ENCODE data around the gene KCNIP3.
"Not testable (repeated sequence)": the region's sequence is repeated elsewhere in the genome, so short reads cannot be mapped to it uniquely, and the experiment has no call there.

KCNIP3 gene

GRCh38 chr2:95377216-95378123 lies 80.3 kb downstream of the KCNIP3 start:
- Histone ChIP-seq H3K9ac (ENCODE audit: low read length in 2 of 2) (no peak overlapping the region), H3K27me3 (ENCODE audit: control insufficient read depth in 1 of 2, insufficient read depth in 2 of 2, low read length in 2 of 2) (no peaks in the 10 kb centered on the region), H3K4me1 (ENCODE audit: control insufficient read depth, insufficient read depth, low read length) (no peaks in the 10 kb centered on the region), H3K27ac (ENCODE audit: low read length) (no peak overlapping the region), H3K4me3 (ENCODE audit: low read length in 2 of 2) (no peak overlapping the region), H3K9me3 (ENCODE audit: control insufficient read depth in 2 of 2, low read length in 2 of 2) (no peaks in the 10 kb centered on the region), H3K36me3 (ENCODE audit: control insufficient read depth in 2 of 2, insufficient read depth in 2 of 2, low read length in 2 of 2) (peaks cover 4 to 10% of the 10 kb centered on the region in 2 donors)

GRCh38 chr2:95378281-95378680 lies 81.1 kb downstream of the KCNIP3 start:
- H3K9me3 ChIP-seq (ENCODE audit: control insufficient read depth in 2 of 2, low read length in 2 of 2); H3K4me1 ChIP-seq (ENCODE audit: control insufficient read depth, insufficient read depth, low read length); H3K27me3 ChIP-seq (ENCODE audit: control insufficient read depth in 1 of 2, insufficient read depth in 2 of 2, low read length in 2 of 2); H3K4me3 ChIP-seq (ENCODE audit: low read length in 2 of 2); H3K27ac ChIP-seq (ENCODE audit: low read length); H3K9ac ChIP-seq (ENCODE audit: low read length in 2 of 2); H3K36me3 ChIP-seq (ENCODE audit: control insufficient read depth in 2 of 2, insufficient read depth in 2 of 2, low read length in 2 of 2): not testable (repeated sequence)

- Histone ChIP-seq H3K36me3 (ENCODE audit: control insufficient read depth in 2 of 2, insufficient read depth in 2 of 2, low read length in 2 of 2) (peaks cover 4 to 10% of the 10 kb centered on the region in 2 donors), H3K4me3 (ENCODE audit: low read length in 2 of 2) (no peak overlapping the region), H3K27me3 (ENCODE audit: control insufficient read depth in 1 of 2, insufficient read depth in 2 of 2, low read length in 2 of 2) (no peaks in the 10 kb centered on the region), H3K4me1 (ENCODE audit: control insufficient read depth, insufficient read depth, low read length) (no peaks in the 10 kb centered on the region), H3K27ac (ENCODE audit: low read length) (no peak overlapping the region), H3K9ac (ENCODE audit: low read length in 2 of 2) (no peak overlapping the region), H3K9me3 (ENCODE audit: control insufficient read depth in 2 of 2, low read length in 2 of 2) (no peaks in the 10 kb centered on the region)
These were observed 82.3 kb downstream of the KCNIP3 start for GRCh38 chr2:95379371-95379831.

GRCh38 chr2:95380280-95380679 lies 83.1 kb downstream of the KCNIP3 start:
- peaks cover 3% of the 10 kb centered on the region for H3K4me1 ChIP-seq (ENCODE audit: control insufficient read depth, insufficient read depth, low read length)
- H3K9me3 ChIP-seq (ENCODE audit: control insufficient read depth in 2 of 2, low read length in 2 of 2) = no peaks in the 10 kb centered on the region
- H3K4me3 ChIP-seq (ENCODE audit: low read length in 2 of 2) = no peak overlapping the region
- no peaks in the 10 kb centered on the region for H3K27me3 ChIP-seq (ENCODE audit: control insufficient read depth in 1 of 2, insufficient read depth in 2 of 2, low read length in 2 of 2)
- H3K36me3 ChIP-seq (ENCODE audit: control insufficient read depth in 2 of 2, insufficient read depth in 2 of 2, low read length in 2 of 2) = peaks cover 4 to 10% of the 10 kb centered on the region in 2 donors
- H3K9ac ChIP-seq (ENCODE audit: low read length in 2 of 2) = no peak overlapping the region
- H3K27ac ChIP-seq (ENCODE audit: low read length) = no peak overlapping the region

- H3K27me3 ChIP-seq (ENCODE audit: control insufficient read depth in 1 of 2, insufficient read depth in 2 of 2, low read length in 2 of 2) = no peaks in the 10 kb centered on the region
- peaks cover 3% of the 10 kb centered on the region for H3K4me1 ChIP-seq (ENCODE audit: control insufficient read depth, insufficient read depth, low read length)
- no peaks in the 10 kb centered on the region for H3K9me3 ChIP-seq (ENCODE audit: control insufficient read depth in 2 of 2, low read length in 2 of 2)
- H3K36me3 ChIP-seq (ENCODE audit: control insufficient read depth in 2 of 2, insufficient read depth in 2 of 2, low read length in 2 of 2) = peaks cover 4 to 10% of the 10 kb centered on the region in 2 donors
- H3K4me3 ChIP-seq (ENCODE audit: low read length in 2 of 2) = no peak overlapping the region
- no peak overlapping the region for H3K9ac ChIP-seq (ENCODE audit: low read length in 2 of 2)
- H3K27ac ChIP-seq (ENCODE audit: low read length) = no peak overlapping the region
These were observed 83.6 kb downstream of the KCNIP3 start for GRCh38 chr2:95380731-95381130.

- H3K9ac ChIP-seq (ENCODE audit: low read length in 2 of 2) = no peak overlapping the region
- no peaks in the 10 kb centered on the region for H3K27me3 ChIP-seq (ENCODE audit: control insufficient read depth in 1 of 2, insufficient read depth in 2 of 2, low read length in 2 of 2)
- peaks cover 3% of the 10 kb centered on the region for H3K4me1 ChIP-seq (ENCODE audit: control insufficient read depth, insufficient read depth, low read length)
- H3K27ac ChIP-seq (ENCODE audit: low read length) = no peak overlapping the region
- H3K36me3 ChIP-seq (ENCODE audit: control insufficient read depth in 2 of 2, insufficient read depth in 2 of 2, low read length in 2 of 2) = peaks cover 4 to 9% of the 10 kb centered on the region in 2 donors
- H3K4me3 ChIP-seq (ENCODE audit: low read length in 2 of 2) = no peak overlapping the region
- no peaks in the 10 kb centered on the region for H3K9me3 ChIP-seq (ENCODE audit: control insufficient read depth in 2 of 2, low read length in 2 of 2)
These were observed 84.4 kb downstream of the KCNIP3 start for GRCh38 chr2:95381212-95382191.

GRCh38 chr2:95382192-95382591 lies 85.0 kb downstream of the KCNIP3 start:
- Histone ChIP-seq H3K27ac (ENCODE audit: low read length) (no peak overlapping the region), H3K36me3 (ENCODE audit: control insufficient read depth in 2 of 2, insufficient read depth in 2 of 2, low read length in 2 of 2) (peaks cover 4% of the 10 kb centered on the region in 2 donors), H3K9ac (ENCODE audit: low read length in 2 of 2) (no peak overlapping the region), H3K4me3 (ENCODE audit: low read length in 2 of 2) (no peak overlapping the region), H3K27me3 (ENCODE audit: control insufficient read depth in 1 of 2, insufficient read depth in 2 of 2, low read length in 2 of 2) (no peaks in the 10 kb centered on the region), H3K9me3 (ENCODE audit: control insufficient read depth in 2 of 2, low read length in 2 of 2) (no peaks in the 10 kb centered on the region), H3K4me1 (ENCODE audit: control insufficient read depth, insufficient read depth, low read length) (peaks cover 3% of the 10 kb centered on the region)

- Histone ChIP-seq H3K4me1 (ENCODE audit: control insufficient read depth, insufficient read depth, low read length) (peaks cover 3% of the 10 kb centered on the region), H3K27ac (ENCODE audit: low read length) (no peak overlapping the region), H3K9ac (ENCODE audit: low read length in 2 of 2) (no peak overlapping the region), H3K36me3 (ENCODE audit: control insufficient read depth in 2 of 2, insufficient read depth in 2 of 2, low read length in 2 of 2) (no peaks in the 10 kb centered on the region), H3K9me3 (ENCODE audit: control insufficient read depth in 2 of 2, low read length in 2 of 2) (no peaks in the 10 kb centered on the region), H3K27me3 (ENCODE audit: control insufficient read depth in 1 of 2, insufficient read depth in 2 of 2, low read length in 2 of 2) (no peaks in the 10 kb centered on the region), H3K4me3 (ENCODE audit: low read length in 2 of 2) (no peak overlapping the region)
These were observed 85.8 kb downstream of the KCNIP3 start for GRCh38 chr2:95382686-95383634.

GRCh38 chr2:95383635-95384027 lies 86.5 kb downstream of the KCNIP3 start:
- no peak overlapping the region for H3K27ac ChIP-seq (ENCODE audit: low read length)
- H3K36me3 ChIP-seq (ENCODE audit: control insufficient read depth in 2 of 2, insufficient read depth in 2 of 2, low read length in 2 of 2) = no peaks in the 10 kb centered on the region
- H3K9ac ChIP-seq (ENCODE audit: low read length in 2 of 2) = no peak overlapping the region
- H3K4me3 ChIP-seq (ENCODE audit: low read length in 2 of 2) = no peak overlapping the region
- H3K9me3 ChIP-seq (ENCODE audit: control insufficient read depth in 2 of 2, low read length in 2 of 2) = no peaks in the 10 kb centered on the region
- peaks cover 3% of the 10 kb centered on the region for H3K4me1 ChIP-seq (ENCODE audit: control insufficient read depth, insufficient read depth, low read length)
- peaks cover 0 to 5% of the 10 kb centered on the region in 2 donors for H3K27me3 ChIP-seq (ENCODE audit: control insufficient read depth in 1 of 2, insufficient read depth in 2 of 2, low read length in 2 of 2)
